SK-N-MC (cell line): ENCODE results near the gene NACC2.

Experiments used
- EZH2 ChIP-seq: fragments of 200-600 bp; sonication (generic); IDR thresholded peaks from one replicate; pipeline ENCODE4 v1.6.1; 2017; ENCODE audit warnings: antibody characterized with exemption
- POLR2AphosphoS5 ChIP-seq: IDR thresholded peaks from 2 replicates; pipeline ENCODE4 v1.6.1; 2012; ENCODE audit warnings: mild to moderate bottlenecking, low read depth, low read length, borderline replicate concordance

DNA sequence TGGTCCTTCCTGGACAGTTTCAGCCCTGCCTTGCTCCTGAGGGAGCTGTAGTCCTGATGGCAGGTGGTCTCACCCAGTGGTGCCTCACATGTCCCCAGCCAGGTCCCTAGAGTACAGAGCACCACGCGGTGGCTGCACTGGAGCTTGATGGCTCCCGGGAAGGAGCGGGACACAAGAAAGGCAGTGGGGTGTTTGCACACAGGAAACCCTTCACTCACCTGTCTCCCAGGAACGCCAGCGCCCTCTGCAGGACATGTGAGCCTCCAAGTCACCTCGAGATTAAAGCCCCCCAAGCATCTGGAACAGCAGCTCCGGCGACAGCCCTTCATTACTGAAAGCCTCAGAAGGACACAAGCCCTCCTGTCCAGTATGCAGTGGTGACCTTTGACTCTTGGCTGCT, 43.5 kb upstream of the NACC2 start:
- TF ChIP-seq POLR2AphosphoS5: no peak
- TF ChIP-seq EZH2: no peak
